GM23338 (cell line): Measurements from ENCODE around the gene IGSF1. TPM values are rescaled to one million over a fixed set of nuclear protein-coding genes. Genes with fewer than 3 reads are reported as not detected.
A peak's percentile ranks its signal among the peaks of the same experiment; 100 is the strongest.

ENCODE experiments used
- ATAC-seq: fragments of 200-7000 bp; cut with Tn5 transposase; 3 replicates; pipeline ENCODE4 v1.9.1; 2020
- DNase-seq: peaks from one replicate; pipeline ENCODE4 v3.0.0-alpha.2; 2015; ENCODE audit warnings: low spot score
- H2AFZ ChIP-seq: fragments of 200-600 bp; sonication (generic); 2 replicates; pipeline ENCODE4 v1.8.0; 2016; ENCODE audit warnings: antibody characterized with exemption, mild to moderate bottlenecking, moderate library complexity
- H3F3A ChIP-seq: fragments of 200-600 bp; sonication (generic); replicated peaks from 2 replicates; pipeline ENCODE4 v1.8.0; 2017; ENCODE audit warnings: antibody characterized with exemption, mixed run types, low read depth
- H3K27ac ChIP-seq: fragments of 200-600 bp; sonication (generic); 2 replicates; pipeline ENCODE4 v1.6.1; 2016; ENCODE audit warnings: low read depth
- H3K27me3 ChIP-seq: fragments of 200-600 bp; sonication (generic); 2 replicates; pipeline ENCODE4 v1.8.0; 2016; ENCODE audit warnings: mild to moderate bottlenecking, mixed run types, moderate library complexity; ENCODE audit not compliant: insufficient read depth
- H3K36me3 ChIP-seq: fragments of 200-600 bp; sonication (generic); 2 replicates; pipeline ENCODE4 v1.8.0; 2016; ENCODE audit warnings: mild to moderate bottlenecking; ENCODE audit not compliant: insufficient read depth
- H3K4me1 ChIP-seq: fragments of 200-600 bp; sonication (generic); 2 replicates; pipeline ENCODE4 v1.8.0; 2016; ENCODE audit warnings: mild to moderate bottlenecking, moderate library complexity; ENCODE audit not compliant: insufficient read depth
- H3K4me2 ChIP-seq: fragments of 200-600 bp; sonication (generic); 2 replicates; pipeline ENCODE4 v1.7.1; 2017; ENCODE audit warnings: mixed run types
- H3K4me3 ChIP-seq: fragments of 200-600 bp; sonication (generic); 2 replicates; pipeline ENCODE4 v1.6.1; 2016; ENCODE audit warnings: mixed run types
- H3K79me2 ChIP-seq: fragments of 200-600 bp; sonication (generic); replicated peaks from 2 replicates; pipeline ENCODE4 v1.8.0; 2017; ENCODE audit warnings: mild to moderate bottlenecking; ENCODE audit not compliant: insufficient read depth
- H3K9me2 ChIP-seq: fragments of 200-600 bp; sonication (generic); 2 replicates; pipeline ENCODE4 v1.8.0; 2017; ENCODE audit not compliant: insufficient read depth
- H4K20me1 ChIP-seq: fragments of 200-600 bp; sonication (generic); replicated peaks from 2 replicates; pipeline ENCODE4 v1.8.0; 2017; ENCODE audit warnings: mild to moderate bottlenecking; ENCODE audit not compliant: insufficient read depth
- H3K27ac Mint-ChIP-seq: 2 replicates; pipeline ENCODE4 v1.8.0; 2020; ENCODE audit warnings: inconsistent platforms, mild to moderate bottlenecking, moderate library complexity, mixed read lengths
- H3K27me3 Mint-ChIP-seq: 3 replicates; pipeline ENCODE4 v1.8.0; 2022; ENCODE audit warnings: low read depth, mild to moderate bottlenecking, moderate library complexity, mixed read lengths, inconsistent platforms; ENCODE audit not compliant: insufficient read depth, poor library complexity
- H3K36me3 Mint-ChIP-seq: 3 replicates; pipeline ENCODE4 v1.8.0; 2021; ENCODE audit warnings: low read depth, mild to moderate bottlenecking, inconsistent platforms, moderate library complexity, mixed read lengths
- H3K4me1 Mint-ChIP-seq: 3 replicates; pipeline ENCODE4 v1.8.0; 2020; ENCODE audit warnings: mild to moderate bottlenecking, inconsistent platforms, mixed read lengths
- H3K4me3 Mint-ChIP-seq: 3 replicates; pipeline ENCODE4 v1.8.0; 2021; ENCODE audit warnings: moderate library complexity, mild to moderate bottlenecking, inconsistent platforms, mixed read lengths
- H3K9me3 Mint-ChIP-seq: 3 replicates; pipeline ENCODE4 v1.8.0; 2020; ENCODE audit warnings: moderate library complexity, mild to moderate bottlenecking, inconsistent platforms, mixed read lengths
- CREB1 ChIP-seq: fragments of 250-450 bp; sonication (Bioruptor Pico); IDR thresholded peaks from 2 replicates; pipeline ENCODE4 v1.5.0; 2020; ENCODE audit warnings: low read depth, mild to moderate bottlenecking, moderate library complexity
- EZH2 ChIP-seq: fragments of 200-600 bp; sonication (generic); IDR thresholded peaks from one replicate; pipeline ENCODE4 v1.8.0; 2017; ENCODE audit warnings: antibody characterized with exemption, mild to moderate bottlenecking, low read depth; ENCODE audit not compliant: unreplicated experiment
- EZH2phosphoT487 ChIP-seq: fragments of 200-600 bp; sonication (generic); IDR thresholded peaks from one replicate; pipeline ENCODE4 v1.8.1; 2018; ENCODE audit warnings: antibody characterized with exemption; ENCODE audit not compliant: unreplicated experiment
- JUNB ChIP-seq: IDR thresholded peaks from one replicate; pipeline ENCODE4 v1.6.1; 2016; ENCODE audit warnings: antibody characterized with exemption; ENCODE audit not compliant: unreplicated experiment
- NANOG ChIP-seq: IDR thresholded peaks from 2 replicates; pipeline ENCODE4 v1.6.1; 2016; ENCODE audit warnings: antibody characterized with exemption, borderline replicate concordance
- POLR2AphosphoS5 ChIP-seq: IDR thresholded peaks from 2 replicates; pipeline ENCODE4 v1.6.1; 2016; ENCODE audit warnings: antibody characterized with exemption, low read depth
- STAT1 ChIP-seq: IDR thresholded peaks from one replicate; pipeline ENCODE4 v1.6.1; 2016; ENCODE audit warnings: antibody characterized with exemption; ENCODE audit not compliant: unreplicated experiment
- ZNF114 ChIP-seq: fragments of 250-450 bp; sonication (Bioruptor Pico); IDR thresholded peaks from 2 replicates; pipeline ENCODE4 v1.5.0; 2020; ENCODE audit warnings: mild to moderate bottlenecking, moderate library complexity
- ZNF331 ChIP-seq: fragments of 250-450 bp; sonication (Bioruptor Pico); IDR thresholded peaks from 2 replicates; pipeline ENCODE4 v1.5.0; 2020; ENCODE audit warnings: low read depth, mild to moderate bottlenecking, moderate library complexity
- polyA plus RNA-seq: library from polyadenylated mRNA; unstranded; fragments of >200 nt; fragmentation: Nextera tagmentation; extraction: Ambion mirVana; gene quantifications from 2 replicates; pipeline ENCODE4 v1.2.1, GENCODE V29; 2016
- total RNA-seq: library from RNA; depleted of rRNA; stranded (reverse); fragments of >200 nt; shearing (Covaris generic); gene quantifications from 2 replicates; pipeline ENCODE4 v1.2.3, GENCODE V29; 2014
- TF ChIP-seq, protein P1 (sequence below), 2 experiments: fragments of 200-600 bp in 1 of 2; sonication (generic) in 1 of 2; conservative IDR thresholded peaks; 2 replicates each; pipeline versions ENCODE4 v1.5.1 to v1.6.1; 2016 to 2017; ENCODE audit warnings: antibody characterized with exemption in 2 of 2, low read depth in 2 of 2, mild to moderate bottlenecking in 2 of 2, moderate library complexity in 1 of 2
- TF ChIP-seq, protein P2 (sequence below): IDR thresholded peaks from one replicate; pipeline ENCODE4 v1.6.1; 2018; ENCODE audit warnings: antibody characterized with exemption; ENCODE audit not compliant: unreplicated experiment
- TF ChIP-seq, protein P3 (sequence below): IDR thresholded peaks from 2 replicates; pipeline ENCODE4 v1.6.1; 2016; ENCODE audit warnings: antibody characterized with exemption

IGSF1 gene
- total and polyA plus RNA-seq, 2 experiments from 2014 or later, result 12.8 to 19.5 TPM

DNA sequence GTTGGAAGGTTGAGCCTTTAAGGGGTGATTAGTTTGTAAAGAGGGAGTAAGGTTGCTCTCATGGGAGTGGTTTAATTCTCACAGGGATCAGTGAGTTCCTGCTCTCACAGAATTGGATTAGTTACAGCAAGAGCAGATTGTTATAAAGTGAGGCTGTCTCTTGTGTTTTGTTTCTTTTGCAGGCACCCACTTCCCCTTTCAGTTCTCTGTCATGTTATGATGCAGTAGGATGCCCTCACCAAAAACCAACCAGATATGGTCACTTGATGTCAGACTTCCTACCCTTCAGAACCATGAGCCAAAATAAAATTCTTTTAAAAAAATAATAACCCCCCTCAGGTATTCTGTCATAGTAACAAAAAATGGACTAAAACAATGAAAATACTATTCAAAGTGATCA, 19.9 kb upstream of the IGSF1 start:
- Histone ChIP-seq H3K79me2 (no peaks in the 10 kb centered on the region), H3K36me3 (no peaks in the 10 kb centered on the region), H3K4me3 (no peak overlapping the region), H3K9me2 (no peaks in the 10 kb centered on the region), H3K4me2 (no peak overlapping the region), H2AFZ (no peak overlapping the region), H3K27me3 (no peaks in the 10 kb centered on the region), H3F3A (no peaks in the 10 kb centered on the region), H4K20me1 (no peaks in the 10 kb centered on the region), H3K4me1 (no peaks in the 10 kb centered on the region; the same call in 1 of the 2 replicates), H3K27ac (no peak overlapping the region)
- DNase-seq (no peak), ATAC-seq (no peak)
- no peaks in the 10 kb centered on the region for H3K36me3 Mint-ChIP-seq
- H3K27ac Mint-ChIP-seq, result no peak overlapping the region
- H3K4me3 Mint-ChIP-seq, result no peak overlapping the region
- no peaks in the 10 kb centered on the region for H3K9me3 Mint-ChIP-seq
- TF ChIP-seq EZH2phosphoT487, result no peak
- TF ChIP-seq CREB1, result no peak
- TF ChIP-seq POLR2AphosphoS5, result no peak
- TF ChIP-seq, protein P1, sequence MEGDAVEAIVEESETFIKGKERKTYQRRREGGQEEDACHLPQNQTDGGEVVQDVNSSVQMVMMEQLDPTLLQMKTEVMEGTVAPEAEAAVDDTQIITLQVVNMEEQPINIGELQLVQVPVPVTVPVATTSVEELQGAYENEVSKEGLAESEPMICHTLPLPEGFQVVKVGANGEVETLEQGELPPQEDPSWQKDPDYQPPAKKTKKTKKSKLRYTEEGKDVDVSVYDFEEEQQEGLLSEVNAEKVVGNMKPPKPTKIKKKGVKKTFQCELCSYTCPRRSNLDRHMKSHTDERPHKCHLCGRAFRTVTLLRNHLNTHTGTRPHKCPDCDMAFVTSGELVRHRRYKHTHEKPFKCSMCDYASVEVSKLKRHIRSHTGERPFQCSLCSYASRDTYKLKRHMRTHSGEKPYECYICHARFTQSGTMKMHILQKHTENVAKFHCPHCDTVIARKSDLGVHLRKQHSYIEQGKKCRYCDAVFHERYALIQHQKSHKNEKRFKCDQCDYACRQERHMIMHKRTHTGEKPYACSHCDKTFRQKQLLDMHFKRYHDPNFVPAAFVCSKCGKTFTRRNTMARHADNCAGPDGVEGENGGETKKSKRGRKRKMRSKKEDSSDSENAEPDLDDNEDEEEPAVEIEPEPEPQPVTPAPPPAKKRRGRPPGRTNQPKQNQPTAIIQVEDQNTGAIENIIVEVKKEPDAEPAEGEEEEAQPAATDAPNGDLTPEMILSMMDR (conservative IDR thresholded peaks at IDR 0.05; ENCODE audit: low read depth in 2 of 2), result no peak
- no peak for TF ChIP-seq STAT1
- TF ChIP-seq, protein P2, sequence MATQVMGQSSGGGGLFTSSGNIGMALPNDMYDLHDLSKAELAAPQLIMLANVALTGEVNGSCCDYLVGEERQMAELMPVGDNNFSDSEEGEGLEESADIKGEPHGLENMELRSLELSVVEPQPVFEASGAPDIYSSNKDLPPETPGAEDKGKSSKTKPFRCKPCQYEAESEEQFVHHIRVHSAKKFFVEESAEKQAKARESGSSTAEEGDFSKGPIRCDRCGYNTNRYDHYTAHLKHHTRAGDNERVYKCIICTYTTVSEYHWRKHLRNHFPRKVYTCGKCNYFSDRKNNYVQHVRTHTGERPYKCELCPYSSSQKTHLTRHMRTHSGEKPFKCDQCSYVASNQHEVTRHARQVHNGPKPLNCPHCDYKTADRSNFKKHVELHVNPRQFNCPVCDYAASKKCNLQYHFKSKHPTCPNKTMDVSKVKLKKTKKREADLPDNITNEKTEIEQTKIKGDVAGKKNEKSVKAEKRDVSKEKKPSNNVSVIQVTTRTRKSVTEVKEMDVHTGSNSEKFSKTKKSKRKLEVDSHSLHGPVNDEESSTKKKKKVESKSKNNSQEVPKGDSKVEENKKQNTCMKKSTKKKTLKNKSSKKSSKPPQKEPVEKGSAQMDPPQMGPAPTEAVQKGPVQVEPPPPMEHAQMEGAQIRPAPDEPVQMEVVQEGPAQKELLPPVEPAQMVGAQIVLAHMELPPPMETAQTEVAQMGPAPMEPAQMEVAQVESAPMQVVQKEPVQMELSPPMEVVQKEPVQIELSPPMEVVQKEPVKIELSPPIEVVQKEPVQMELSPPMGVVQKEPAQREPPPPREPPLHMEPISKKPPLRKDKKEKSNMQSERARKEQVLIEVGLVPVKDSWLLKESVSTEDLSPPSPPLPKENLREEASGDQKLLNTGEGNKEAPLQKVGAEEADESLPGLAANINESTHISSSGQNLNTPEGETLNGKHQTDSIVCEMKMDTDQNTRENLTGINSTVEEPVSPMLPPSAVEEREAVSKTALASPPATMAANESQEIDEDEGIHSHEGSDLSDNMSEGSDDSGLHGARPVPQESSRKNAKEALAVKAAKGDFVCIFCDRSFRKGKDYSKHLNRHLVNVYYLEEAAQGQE, result no peak
- TF ChIP-seq ZNF331, result no peak
- TF ChIP-seq ZNF114 (CRISPR knock-in tag), result no peak
- TF ChIP-seq NANOG, result no peak
- no peak for TF ChIP-seq EZH2
- H3K27me3 Mint-ChIP-seq, result no peaks in the 10 kb centered on the region
- H3K4me1 Mint-ChIP-seq, result peaks cover 18% of the 10 kb centered on the region

DNA sequence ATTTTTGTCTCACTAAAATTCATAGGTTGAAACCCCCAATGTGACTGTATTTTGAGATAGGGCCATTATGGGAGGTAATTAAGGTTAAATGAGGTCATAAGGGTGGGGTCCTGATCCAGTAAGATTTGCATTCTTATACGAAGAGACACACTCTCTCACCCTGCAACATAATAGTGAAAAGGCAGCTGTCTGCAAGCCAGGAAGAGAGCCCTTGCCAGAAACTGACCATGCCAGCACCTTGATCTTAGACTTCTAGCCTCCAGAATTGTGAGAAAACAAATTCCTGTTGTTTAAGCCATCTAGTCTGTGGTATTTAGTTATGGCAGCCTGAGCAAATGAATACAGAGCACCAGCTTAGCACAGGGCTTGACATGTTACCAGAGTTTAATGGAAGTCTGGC, 17.5 kb upstream of the IGSF1 start:
- peaks cover 18% of the 10 kb centered on the region for H3K4me1 Mint-ChIP-seq
- H3K27ac Mint-ChIP-seq, result peak overlapping the region; percentile 92; the same call in 1 of the 2 replicates
- no peak for TF ChIP-seq EZH2
- no peak for TF ChIP-seq EZH2phosphoT487
- TF ChIP-seq, protein P3, sequence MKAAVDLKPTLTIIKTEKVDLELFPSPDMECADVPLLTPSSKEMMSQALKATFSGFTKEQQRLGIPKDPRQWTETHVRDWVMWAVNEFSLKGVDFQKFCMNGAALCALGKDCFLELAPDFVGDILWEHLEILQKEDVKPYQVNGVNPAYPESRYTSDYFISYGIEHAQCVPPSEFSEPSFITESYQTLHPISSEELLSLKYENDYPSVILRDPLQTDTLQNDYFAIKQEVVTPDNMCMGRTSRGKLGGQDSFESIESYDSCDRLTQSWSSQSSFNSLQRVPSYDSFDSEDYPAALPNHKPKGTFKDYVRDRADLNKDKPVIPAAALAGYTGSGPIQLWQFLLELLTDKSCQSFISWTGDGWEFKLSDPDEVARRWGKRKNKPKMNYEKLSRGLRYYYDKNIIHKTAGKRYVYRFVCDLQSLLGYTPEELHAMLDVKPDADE, result no peak
- TF ChIP-seq NANOG, result no peak
- no peak for TF ChIP-seq CREB1
- TF ChIP-seq, protein P2, result no peak
- TF ChIP-seq POLR2AphosphoS5, result no peak
- TF ChIP-seq ZNF114 (CRISPR knock-in tag), result no peak
- TF ChIP-seq JUNB, result no peak
- no peak for TF ChIP-seq ZNF331
- TF ChIP-seq STAT1, result no peak

More for the DNA sequence above, 17.5 kb upstream of the IGSF1 start:
- Histone ChIP-seq H3K4me2 (no peak overlapping the region), H3K79me2 (no peaks in the 10 kb centered on the region), H4K20me1 (no peaks in the 10 kb centered on the region), H3K27me3 (no peaks in the 10 kb centered on the region), H3K4me3 (no peak overlapping the region), H3K27ac (no peak overlapping the region), H3K4me1 (peaks cover 10% of the 10 kb centered on the region), H2AFZ (no peak overlapping the region), H3K9me2 (no peaks in the 10 kb centered on the region), H3K36me3 (no peaks in the 10 kb centered on the region), H3F3A (no peaks in the 10 kb centered on the region)
- H3K36me3 Mint-ChIP-seq, result no peaks in the 10 kb centered on the region
- no peaks in the 10 kb centered on the region for H3K27me3 Mint-ChIP-seq
- DNase-seq (no peak), ATAC-seq (peak; percentile 67)
- no peak overlapping the region for H3K4me3 Mint-ChIP-seq
- H3K9me3 Mint-ChIP-seq, result no peaks in the 10 kb centered on the region
